Transverse colon (tissue), 4 donors: ENCODE results near the gene STX8. TPM values are rescaled to one million over a fixed set of nuclear protein-coding genes. Genes with fewer than 3 reads are reported as not detected.

Experiments
- DNase-seq: peaks from one replicate; pipeline ENCODE4 v3.0.0-alpha.2; 2019
- H3K27ac ChIP-seq, 4 donors: fragments of 200-600 bp; sonication (generic); 2 replicates each; pipeline ENCODE4 v1.5.1; 2016 to 2018; ENCODE audit warnings: inconsistent platforms in 4 of 4
- H3K27me3 ChIP-seq: fragments of 200-600 bp; sonication (generic); 2 replicates; pipeline ENCODE4 v1.5.1; 2017; ENCODE audit warnings: inconsistent platforms
- H3K36me3 ChIP-seq, 4 donors: fragments of 200-600 bp; sonication (generic); 2 replicates each; pipeline ENCODE4 v1.5.1; 2017 to 2019; ENCODE audit warnings: inconsistent platforms in 4 of 4
- H3K4me1 ChIP-seq, 4 donors: fragments of 200-600 bp; sonication (generic); 2 replicates each; pipeline ENCODE4 v1.5.1; 2017 to 2020; ENCODE audit warnings: inconsistent platforms in 4 of 4
- H3K4me3 ChIP-seq, 4 donors: fragments of 200-600 bp; sonication (generic); 1 replicate in 1 of 4; 2 replicates in 3 of 4; pipeline versions ENCODE4 v1.5.1 to v1.6.1; 2017 to 2019; ENCODE audit warnings: inconsistent platforms in 4 of 4
- H3K9me3 ChIP-seq, 2 donors: fragments of 200-600 bp; sonication (generic); 2 replicates each; pipeline ENCODE4 v1.5.1; 2017 to 2019; ENCODE audit warnings: inconsistent platforms in 2 of 2
- EP300 ChIP-seq: sonication (generic); formaldehyde crosslinking; IDR thresholded peaks from one replicate; pipeline ENCODE4 v1.6.1; 2017; ENCODE audit warnings: antibody characterized with exemption, low read depth
- POLR2A ChIP-seq: fragments of 450-650 bp; IDR thresholded peaks from one replicate; pipeline ENCODE4 v1.6.1; 2016; ENCODE audit warnings: antibody characterized with exemption, mild to moderate bottlenecking, moderate library complexity
- POLR2AphosphoS5 ChIP-seq, 3 donors: sonication (generic); formaldehyde crosslinking; IDR thresholded peaks; one replicate each; pipeline ENCODE4 v1.6.1; 2016; ENCODE audit warnings: antibody characterized with exemption in 3 of 3
- WGBS, 2 donors: methylation state at CpG; one replicate each; pipeline ENCODE4 v1.1.5; 2018; ENCODE audit warnings: low coverage in 1 of 2; 5-methylcytosine and 5-hydroxymethylcytosine counted together
- in situ Hi-C, 4 donors: fragments of 200-750 bp; cut with MboI; loops; one replicate each; pipeline versions ENCODE4 v1.15.0 to v1.15.1; 2017; ENCODE audit warnings: low sequenced_read_pairs in 3 of 4, low pct_ligation_motif_present in 1 of 4, low pct_unique_long_range_greater_than_20kb in 1 of 4
- intact Hi-C: fragments of 100-400 bp; cut with DNase I; formaldehyde crosslinking; loops from one replicate; pipeline ENCODE4 v1.15.1; 2023; ENCODE audit warnings: low total_unique reads
- total RNA-seq, 4 donors: library from RNA; depleted of rRNA; stranded (reverse); fragments of >200 nt; gene quantifications; one replicate each; pipeline ENCODE4 v1.1.0, GENCODE V29; 2016
- TF ChIP-seq, protein P1 (sequence below), 5 experiments: fragments of 200-600 bp in 3 of 5; fragments of 450-650 bp in 2 of 5; sonication (generic) in 3 of 5; IDR thresholded peaks; 1 replicate in 2 of 5; 2 replicates in 3 of 5; pipeline ENCODE4 v1.5.1; 2016 to 2017; ENCODE audit warnings: antibody characterized with exemption in 5 of 5, inconsistent platforms in 3 of 5, mild to moderate bottlenecking in 2 of 5, moderate library complexity in 1 of 5

STX8 gene
- total RNA-seq, 4 donors from 2014 or later = 18.0 to 53.8 (median 38.3) TPM

GRCh38 chr17:9472094-9472493 is 103.5 kb downstream of the STX8 start:
- in situ Hi-C loops (no loop called here), intact Hi-C loops (no loop called here)
- Histone ChIP-seq H3K36me3 (no peaks in the 10 kb centered on the region), H3K9me3 (no peaks in the 10 kb centered on the region), H3K27ac (no peak overlapping the region), H3K4me3 (no peak overlapping the region), H3K4me1 (peaks cover 0 to 10% (median 0%) of the 10 kb centered on the region in 4 donors), H3K27me3 (no peaks in the 10 kb centered on the region)
- TF ChIP-seq EP300 = no peak
- TF ChIP-seq POLR2A = no peak
- TF ChIP-seq, protein P1, sequence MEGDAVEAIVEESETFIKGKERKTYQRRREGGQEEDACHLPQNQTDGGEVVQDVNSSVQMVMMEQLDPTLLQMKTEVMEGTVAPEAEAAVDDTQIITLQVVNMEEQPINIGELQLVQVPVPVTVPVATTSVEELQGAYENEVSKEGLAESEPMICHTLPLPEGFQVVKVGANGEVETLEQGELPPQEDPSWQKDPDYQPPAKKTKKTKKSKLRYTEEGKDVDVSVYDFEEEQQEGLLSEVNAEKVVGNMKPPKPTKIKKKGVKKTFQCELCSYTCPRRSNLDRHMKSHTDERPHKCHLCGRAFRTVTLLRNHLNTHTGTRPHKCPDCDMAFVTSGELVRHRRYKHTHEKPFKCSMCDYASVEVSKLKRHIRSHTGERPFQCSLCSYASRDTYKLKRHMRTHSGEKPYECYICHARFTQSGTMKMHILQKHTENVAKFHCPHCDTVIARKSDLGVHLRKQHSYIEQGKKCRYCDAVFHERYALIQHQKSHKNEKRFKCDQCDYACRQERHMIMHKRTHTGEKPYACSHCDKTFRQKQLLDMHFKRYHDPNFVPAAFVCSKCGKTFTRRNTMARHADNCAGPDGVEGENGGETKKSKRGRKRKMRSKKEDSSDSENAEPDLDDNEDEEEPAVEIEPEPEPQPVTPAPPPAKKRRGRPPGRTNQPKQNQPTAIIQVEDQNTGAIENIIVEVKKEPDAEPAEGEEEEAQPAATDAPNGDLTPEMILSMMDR (IDR thresholded peaks at IDR 0.05) = no peak
- no peak for TF ChIP-seq POLR2AphosphoS5 (IDR thresholded peaks at IDR 0.05)
- no peak for DNase-seq
- WGBS, 2 donors = 86 to 90% methylated on average over 2 to 5 of the region's 5 CpGs

- in situ Hi-C loops (no loop called here), intact Hi-C loops (no loop called here)
- WGBS, 2 donors = 58 to 60% methylated on average over 4 of the region's 4 CpGs
- no peaks in the 10 kb centered on the region for H3K27me3 ChIP-seq
- no peaks in the 10 kb centered on the region for H3K36me3 ChIP-seq
- TF ChIP-seq, protein P1 (IDR thresholded peaks at IDR 0.05) = no peak
- TF ChIP-seq POLR2A (no peak), POLR2AphosphoS5 (IDR thresholded peaks at IDR 0.05) (no peak), EP300 (no peak)
- H3K4me1 ChIP-seq = peaks cover 0 to 10% (median 0%) of the 10 kb centered on the region in 4 donors
- no peak for DNase-seq
- H3K4me3 ChIP-seq = no peak overlapping the region
- H3K9me3 ChIP-seq = no peaks in the 10 kb centered on the region
- no peak overlapping the region for H3K27ac ChIP-seq
Measured at GRCh38 chr17:9470171-9470570, 105.4 kb downstream of the STX8 start.

DNA sequence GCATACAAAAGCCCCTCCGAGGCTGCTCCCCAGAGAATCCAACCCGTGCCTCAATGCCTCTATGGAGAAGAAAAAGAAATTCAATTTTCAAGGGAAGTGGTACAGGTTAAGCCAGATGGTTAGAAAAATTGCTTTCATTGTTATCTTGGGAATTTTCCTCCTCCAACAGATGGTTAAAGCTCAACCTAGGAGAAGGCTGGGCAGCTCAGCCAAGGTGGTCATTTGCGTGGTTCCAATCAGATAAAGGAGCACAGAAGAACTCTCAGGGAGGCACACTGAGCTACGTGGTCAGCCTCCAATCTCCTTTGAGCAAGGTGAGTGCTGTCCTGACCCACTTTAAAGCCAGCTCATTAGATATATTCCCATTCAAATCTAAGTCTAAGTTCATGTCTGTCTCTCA is 106.7 kb downstream of the STX8 start:
- in situ Hi-C loops = no loop called here
- WGBS, 2 donors = 99% methylated on average over 4 of the region's 4 CpGs; no CpG with 5 or more reads in 1 of the 2 donors
- H3K27ac ChIP-seq = no peak overlapping the region

GRCh38 chr17:9468532-9468931 is 107.1 kb downstream of the STX8 start:
- WGBS, 2 donors = 93% methylated on average over 10 of the region's 10 CpGs; no CpG with 5 or more reads in 1 of the 2 donors
- Histone ChIP-seq H3K27me3 (no peaks in the 10 kb centered on the region), H3K9me3 (no peaks in the 10 kb centered on the region), H3K4me3 (no peak overlapping the region), H3K4me1 (peaks cover 0 to 23% (median 5%) of the 10 kb centered on the region in 4 donors), H3K27ac (no peak overlapping the region), H3K36me3 (no peaks in the 10 kb centered on the region)
- in situ Hi-C loops (no loop called here), intact Hi-C loops (no loop called here)
- TF ChIP-seq POLR2AphosphoS5 (IDR thresholded peaks at IDR 0.05) (no peak), EP300 (no peak), POLR2A (no peak)
- TF ChIP-seq, protein P1 (IDR thresholded peaks at IDR 0.05) = no peak
- no peak for DNase-seq

More for the DNA sequence above, 106.7 kb downstream of the STX8 start:
- Histone ChIP-seq H3K4me3 (no peak overlapping the region), H3K4me1 (peaks cover 0 to 21% (median 4%) of the 10 kb centered on the region in 4 donors), H3K27me3 (no peaks in the 10 kb centered on the region), H3K36me3 (no peaks in the 10 kb centered on the region), H3K9me3 (no peaks in the 10 kb centered on the region)
- TF ChIP-seq POLR2A (no peak), EP300 (no peak), POLR2AphosphoS5 (IDR thresholded peaks at IDR 0.05) (no peak)
- TF ChIP-seq, protein P1 (IDR thresholded peaks at IDR 0.05) = no peak
- intact Hi-C loops = no loop called here
- no peak for DNase-seq
